GM23338 (cell line): ENCODE results near the gene SYNPO. TPM values are rescaled to one million over a fixed set of nuclear protein-coding genes. Genes with fewer than 3 reads are reported as not detected.
A peak's percentile ranks its signal among the peaks of the same experiment; 100 is the strongest.

ENCODE experiments used
- ATAC-seq: fragments of 200-7000 bp; cut with Tn5 transposase; 3 replicates; pipeline ENCODE4 v1.9.1; 2020
- DNase-seq: peaks from one replicate; pipeline ENCODE4 v3.0.0-alpha.2; 2015; ENCODE audit warnings: low spot score
- H2AFZ ChIP-seq: fragments of 200-600 bp; sonication (generic); 2 replicates; pipeline ENCODE4 v1.8.0; 2016; ENCODE audit warnings: antibody characterized with exemption, mild to moderate bottlenecking, moderate library complexity
- H3F3A ChIP-seq: fragments of 200-600 bp; sonication (generic); replicated peaks from 2 replicates; pipeline ENCODE4 v1.8.0; 2017; ENCODE audit warnings: antibody characterized with exemption, mixed run types, low read depth
- H3K27ac ChIP-seq: fragments of 200-600 bp; sonication (generic); 2 replicates; pipeline ENCODE4 v1.6.1; 2016; ENCODE audit warnings: low read depth
- H3K27me3 ChIP-seq: fragments of 200-600 bp; sonication (generic); 2 replicates; pipeline ENCODE4 v1.8.0; 2016; ENCODE audit warnings: mild to moderate bottlenecking, mixed run types, moderate library complexity; ENCODE audit not compliant: insufficient read depth
- H3K36me3 ChIP-seq: fragments of 200-600 bp; sonication (generic); 2 replicates; pipeline ENCODE4 v1.8.0; 2016; ENCODE audit warnings: mild to moderate bottlenecking; ENCODE audit not compliant: insufficient read depth
- H3K4me1 ChIP-seq: fragments of 200-600 bp; sonication (generic); 2 replicates; pipeline ENCODE4 v1.8.0; 2016; ENCODE audit warnings: mild to moderate bottlenecking, moderate library complexity; ENCODE audit not compliant: insufficient read depth
- H3K4me2 ChIP-seq: fragments of 200-600 bp; sonication (generic); 2 replicates; pipeline ENCODE4 v1.7.1; 2017; ENCODE audit warnings: mixed run types
- H3K4me3 ChIP-seq: fragments of 200-600 bp; sonication (generic); 2 replicates; pipeline ENCODE4 v1.6.1; 2016; ENCODE audit warnings: mixed run types
- H3K79me2 ChIP-seq: fragments of 200-600 bp; sonication (generic); replicated peaks from 2 replicates; pipeline ENCODE4 v1.8.0; 2017; ENCODE audit warnings: mild to moderate bottlenecking; ENCODE audit not compliant: insufficient read depth
- H3K9me2 ChIP-seq: fragments of 200-600 bp; sonication (generic); 2 replicates; pipeline ENCODE4 v1.8.0; 2017; ENCODE audit not compliant: insufficient read depth
- H4K20me1 ChIP-seq: fragments of 200-600 bp; sonication (generic); replicated peaks from 2 replicates; pipeline ENCODE4 v1.8.0; 2017; ENCODE audit warnings: mild to moderate bottlenecking; ENCODE audit not compliant: insufficient read depth
- H3K27ac Mint-ChIP-seq: 2 replicates; pipeline ENCODE4 v1.8.0; 2020; ENCODE audit warnings: inconsistent platforms, mild to moderate bottlenecking, moderate library complexity, mixed read lengths
- H3K27me3 Mint-ChIP-seq: 3 replicates; pipeline ENCODE4 v1.8.0; 2022; ENCODE audit warnings: low read depth, mild to moderate bottlenecking, moderate library complexity, mixed read lengths, inconsistent platforms; ENCODE audit not compliant: insufficient read depth, poor library complexity
- H3K36me3 Mint-ChIP-seq: 3 replicates; pipeline ENCODE4 v1.8.0; 2021; ENCODE audit warnings: low read depth, mild to moderate bottlenecking, inconsistent platforms, moderate library complexity, mixed read lengths
- H3K4me1 Mint-ChIP-seq: 3 replicates; pipeline ENCODE4 v1.8.0; 2020; ENCODE audit warnings: mild to moderate bottlenecking, inconsistent platforms, mixed read lengths
- H3K4me3 Mint-ChIP-seq: 3 replicates; pipeline ENCODE4 v1.8.0; 2021; ENCODE audit warnings: moderate library complexity, mild to moderate bottlenecking, inconsistent platforms, mixed read lengths
- H3K9me3 Mint-ChIP-seq: 3 replicates; pipeline ENCODE4 v1.8.0; 2020; ENCODE audit warnings: moderate library complexity, mild to moderate bottlenecking, inconsistent platforms, mixed read lengths
- CREB1 ChIP-seq: fragments of 250-450 bp; sonication (Bioruptor Pico); IDR thresholded peaks from 2 replicates; pipeline ENCODE4 v1.5.0; 2020; ENCODE audit warnings: low read depth, mild to moderate bottlenecking, moderate library complexity
- ETS1 ChIP-seq: IDR thresholded peaks from 2 replicates; pipeline ENCODE4 v1.6.1; 2016; ENCODE audit warnings: antibody characterized with exemption
- EZH2 ChIP-seq: fragments of 200-600 bp; sonication (generic); IDR thresholded peaks from one replicate; pipeline ENCODE4 v1.8.0; 2017; ENCODE audit warnings: antibody characterized with exemption, mild to moderate bottlenecking, low read depth; ENCODE audit not compliant: unreplicated experiment
- EZH2phosphoT487 ChIP-seq: fragments of 200-600 bp; sonication (generic); IDR thresholded peaks from one replicate; pipeline ENCODE4 v1.8.1; 2018; ENCODE audit warnings: antibody characterized with exemption; ENCODE audit not compliant: unreplicated experiment
- JUNB ChIP-seq: IDR thresholded peaks from one replicate; pipeline ENCODE4 v1.6.1; 2016; ENCODE audit warnings: antibody characterized with exemption; ENCODE audit not compliant: unreplicated experiment
- NANOG ChIP-seq: IDR thresholded peaks from 2 replicates; pipeline ENCODE4 v1.6.1; 2016; ENCODE audit warnings: antibody characterized with exemption, borderline replicate concordance
- POLR2AphosphoS5 ChIP-seq: IDR thresholded peaks from 2 replicates; pipeline ENCODE4 v1.6.1; 2016; ENCODE audit warnings: antibody characterized with exemption, low read depth
- STAT1 ChIP-seq: IDR thresholded peaks from one replicate; pipeline ENCODE4 v1.6.1; 2016; ENCODE audit warnings: antibody characterized with exemption; ENCODE audit not compliant: unreplicated experiment
- ZNF114 ChIP-seq: fragments of 250-450 bp; sonication (Bioruptor Pico); IDR thresholded peaks from 2 replicates; pipeline ENCODE4 v1.5.0; 2020; ENCODE audit warnings: mild to moderate bottlenecking, moderate library complexity
- ZNF331 ChIP-seq: fragments of 250-450 bp; sonication (Bioruptor Pico); IDR thresholded peaks from 2 replicates; pipeline ENCODE4 v1.5.0; 2020; ENCODE audit warnings: low read depth, mild to moderate bottlenecking, moderate library complexity
- polyA plus RNA-seq: library from polyadenylated mRNA; unstranded; fragments of >200 nt; fragmentation: Nextera tagmentation; extraction: Ambion mirVana; gene quantifications from 2 replicates; pipeline ENCODE4 v1.2.1, GENCODE V29; 2016
- total RNA-seq: library from RNA; depleted of rRNA; stranded (reverse); fragments of >200 nt; shearing (Covaris generic); gene quantifications from 2 replicates; pipeline ENCODE4 v1.2.3, GENCODE V29; 2014
- TF ChIP-seq, protein P1 (sequence below), 2 experiments: fragments of 200-600 bp in 1 of 2; sonication (generic) in 1 of 2; conservative IDR thresholded peaks; 2 replicates each; pipeline versions ENCODE4 v1.5.1 to v1.6.1; 2016 to 2017; ENCODE audit warnings: antibody characterized with exemption in 2 of 2, low read depth in 2 of 2, mild to moderate bottlenecking in 2 of 2, moderate library complexity in 1 of 2
- TF ChIP-seq, protein P2 (sequence below): IDR thresholded peaks from one replicate; pipeline ENCODE4 v1.6.1; 2018; ENCODE audit warnings: antibody characterized with exemption; ENCODE audit not compliant: unreplicated experiment

The SYNPO gene
- total and polyA plus RNA-seq, 2 experiments from 2014 or later = 0.16 to 1.3 TPM

GRCh38 chr5:150623152-150623877, 17.1 kb upstream of the SYNPO start:
- Histone ChIP-seq H2AFZ (peak overlapping the region; percentile 98; the same call in 1 of the 2 replicates), H3F3A (0 out of 2 replicates have a peak, but pooled peaks cover 3% of the 10 kb centered on the region), H3K27me3 (peaks cover 24% of the 10 kb centered on the region), H3K27ac (no peak overlapping the region), H3K4me3 (no peak overlapping the region), H3K9me2 (no peaks in the 10 kb centered on the region), H3K4me2 (no peak overlapping the region), H4K20me1 (no peaks in the 10 kb centered on the region), H3K79me2 (no peaks in the 10 kb centered on the region), H3K4me1 (peaks cover 7% of the 10 kb centered on the region; the same call in 1 of the 2 replicates), H3K36me3 (no peaks in the 10 kb centered on the region)
- H3K9me3 Mint-ChIP-seq = no peaks in the 10 kb centered on the region
- no peak for TF ChIP-seq ZNF114 (CRISPR knock-in tag)
- no peak for TF ChIP-seq CREB1
- TF ChIP-seq, protein P1, sequence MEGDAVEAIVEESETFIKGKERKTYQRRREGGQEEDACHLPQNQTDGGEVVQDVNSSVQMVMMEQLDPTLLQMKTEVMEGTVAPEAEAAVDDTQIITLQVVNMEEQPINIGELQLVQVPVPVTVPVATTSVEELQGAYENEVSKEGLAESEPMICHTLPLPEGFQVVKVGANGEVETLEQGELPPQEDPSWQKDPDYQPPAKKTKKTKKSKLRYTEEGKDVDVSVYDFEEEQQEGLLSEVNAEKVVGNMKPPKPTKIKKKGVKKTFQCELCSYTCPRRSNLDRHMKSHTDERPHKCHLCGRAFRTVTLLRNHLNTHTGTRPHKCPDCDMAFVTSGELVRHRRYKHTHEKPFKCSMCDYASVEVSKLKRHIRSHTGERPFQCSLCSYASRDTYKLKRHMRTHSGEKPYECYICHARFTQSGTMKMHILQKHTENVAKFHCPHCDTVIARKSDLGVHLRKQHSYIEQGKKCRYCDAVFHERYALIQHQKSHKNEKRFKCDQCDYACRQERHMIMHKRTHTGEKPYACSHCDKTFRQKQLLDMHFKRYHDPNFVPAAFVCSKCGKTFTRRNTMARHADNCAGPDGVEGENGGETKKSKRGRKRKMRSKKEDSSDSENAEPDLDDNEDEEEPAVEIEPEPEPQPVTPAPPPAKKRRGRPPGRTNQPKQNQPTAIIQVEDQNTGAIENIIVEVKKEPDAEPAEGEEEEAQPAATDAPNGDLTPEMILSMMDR (conservative IDR thresholded peaks at IDR 0.05; ENCODE audit: low read depth in 2 of 2) = no peak
- TF ChIP-seq EZH2phosphoT487 = no peak
- no peak for TF ChIP-seq POLR2AphosphoS5
- no peak for TF ChIP-seq STAT1
- TF ChIP-seq EZH2 = no peak
- TF ChIP-seq NANOG = no peak
- no peak for TF ChIP-seq ZNF331
- no peak for TF ChIP-seq JUNB
- TF ChIP-seq ETS1 = no peak
- no peak overlapping the region for H3K27ac Mint-ChIP-seq
- H3K4me1 Mint-ChIP-seq = peaks cover 19% of the 10 kb centered on the region
- H3K36me3 Mint-ChIP-seq = no peaks in the 10 kb centered on the region; the same call in 2 of the 3 replicates
- peaks cover 17% of the 10 kb centered on the region for H3K27me3 Mint-ChIP-seq
- ATAC-seq (no peak), DNase-seq (no peak)
- no peak overlapping the region for H3K4me3 Mint-ChIP-seq

DNA sequence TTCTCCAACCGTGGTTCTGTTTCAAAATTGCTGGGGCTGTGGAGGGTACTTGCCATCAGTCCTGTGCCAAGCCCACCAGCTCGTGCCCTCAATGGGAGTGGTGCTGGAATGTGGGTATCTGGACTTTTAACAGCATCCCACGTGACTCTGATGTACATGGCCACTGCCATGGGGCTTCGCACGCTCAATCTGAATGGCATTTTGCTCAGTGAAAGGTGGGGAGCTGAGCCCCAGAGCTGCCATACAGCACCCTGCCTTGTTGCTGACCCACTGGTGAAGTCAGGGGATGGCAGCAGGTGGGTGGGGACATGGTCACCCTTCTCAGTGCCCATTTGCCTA, 16.6 kb upstream of the SYNPO start:
- Histone ChIP-seq H3K27me3 (peaks cover 24% of the 10 kb centered on the region), H2AFZ (peak overlapping the region; percentile 98), H3K36me3 (no peaks in the 10 kb centered on the region), H3F3A (0 out of 2 replicates have a peak, but pooled peaks cover 3% of the 10 kb centered on the region), H3K4me3 (peak overlapping the region; percentile 64), H3K79me2 (no peaks in the 10 kb centered on the region), H4K20me1 (no peaks in the 10 kb centered on the region), H3K4me2 (peak overlapping the region; percentile 84), H3K9me2 (no peaks in the 10 kb centered on the region), H3K27ac (no peak overlapping the region), H3K4me1 (peaks cover 7% of the 10 kb centered on the region; the same call in 1 of the 2 replicates)
- Mint-ChIP-seq H3K4me3 (peak overlapping the region; percentile 75), H3K36me3 (no peaks in the 10 kb centered on the region; the same call in 2 of the 3 replicates), H3K27ac (no peak overlapping the region), H3K9me3 (no peaks in the 10 kb centered on the region), H3K27me3 (peaks cover 15% of the 10 kb centered on the region), H3K4me1 (peaks cover 19% of the 10 kb centered on the region)
- ATAC-seq (no peak), DNase-seq (no peak)
- no peak for TF ChIP-seq STAT1
- TF ChIP-seq, protein P1 (conservative IDR thresholded peaks at IDR 0.05; ENCODE audit: low read depth in 2 of 2) = no peak
- TF ChIP-seq POLR2AphosphoS5 = no peak
- TF ChIP-seq NANOG = no peak
- TF ChIP-seq, protein P2, sequence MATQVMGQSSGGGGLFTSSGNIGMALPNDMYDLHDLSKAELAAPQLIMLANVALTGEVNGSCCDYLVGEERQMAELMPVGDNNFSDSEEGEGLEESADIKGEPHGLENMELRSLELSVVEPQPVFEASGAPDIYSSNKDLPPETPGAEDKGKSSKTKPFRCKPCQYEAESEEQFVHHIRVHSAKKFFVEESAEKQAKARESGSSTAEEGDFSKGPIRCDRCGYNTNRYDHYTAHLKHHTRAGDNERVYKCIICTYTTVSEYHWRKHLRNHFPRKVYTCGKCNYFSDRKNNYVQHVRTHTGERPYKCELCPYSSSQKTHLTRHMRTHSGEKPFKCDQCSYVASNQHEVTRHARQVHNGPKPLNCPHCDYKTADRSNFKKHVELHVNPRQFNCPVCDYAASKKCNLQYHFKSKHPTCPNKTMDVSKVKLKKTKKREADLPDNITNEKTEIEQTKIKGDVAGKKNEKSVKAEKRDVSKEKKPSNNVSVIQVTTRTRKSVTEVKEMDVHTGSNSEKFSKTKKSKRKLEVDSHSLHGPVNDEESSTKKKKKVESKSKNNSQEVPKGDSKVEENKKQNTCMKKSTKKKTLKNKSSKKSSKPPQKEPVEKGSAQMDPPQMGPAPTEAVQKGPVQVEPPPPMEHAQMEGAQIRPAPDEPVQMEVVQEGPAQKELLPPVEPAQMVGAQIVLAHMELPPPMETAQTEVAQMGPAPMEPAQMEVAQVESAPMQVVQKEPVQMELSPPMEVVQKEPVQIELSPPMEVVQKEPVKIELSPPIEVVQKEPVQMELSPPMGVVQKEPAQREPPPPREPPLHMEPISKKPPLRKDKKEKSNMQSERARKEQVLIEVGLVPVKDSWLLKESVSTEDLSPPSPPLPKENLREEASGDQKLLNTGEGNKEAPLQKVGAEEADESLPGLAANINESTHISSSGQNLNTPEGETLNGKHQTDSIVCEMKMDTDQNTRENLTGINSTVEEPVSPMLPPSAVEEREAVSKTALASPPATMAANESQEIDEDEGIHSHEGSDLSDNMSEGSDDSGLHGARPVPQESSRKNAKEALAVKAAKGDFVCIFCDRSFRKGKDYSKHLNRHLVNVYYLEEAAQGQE = no peak
- no peak for TF ChIP-seq EZH2
- no peak for TF ChIP-seq EZH2phosphoT487
- no peak for TF ChIP-seq ZNF114 (CRISPR knock-in tag)
- no peak for TF ChIP-seq JUNB
- no peak for TF ChIP-seq CREB1
